ENCODE results near the gene CAMSAP3. TPM values are rescaled to one million over a fixed set of nuclear protein-coding genes. Genes with fewer than 3 reads are reported as not detected.

The CAMSAP3 gene
- total RNA-seq, 3 donors from 2014 or later = 5.6 to 14.2 TPM; not detected in 1

DNA sequence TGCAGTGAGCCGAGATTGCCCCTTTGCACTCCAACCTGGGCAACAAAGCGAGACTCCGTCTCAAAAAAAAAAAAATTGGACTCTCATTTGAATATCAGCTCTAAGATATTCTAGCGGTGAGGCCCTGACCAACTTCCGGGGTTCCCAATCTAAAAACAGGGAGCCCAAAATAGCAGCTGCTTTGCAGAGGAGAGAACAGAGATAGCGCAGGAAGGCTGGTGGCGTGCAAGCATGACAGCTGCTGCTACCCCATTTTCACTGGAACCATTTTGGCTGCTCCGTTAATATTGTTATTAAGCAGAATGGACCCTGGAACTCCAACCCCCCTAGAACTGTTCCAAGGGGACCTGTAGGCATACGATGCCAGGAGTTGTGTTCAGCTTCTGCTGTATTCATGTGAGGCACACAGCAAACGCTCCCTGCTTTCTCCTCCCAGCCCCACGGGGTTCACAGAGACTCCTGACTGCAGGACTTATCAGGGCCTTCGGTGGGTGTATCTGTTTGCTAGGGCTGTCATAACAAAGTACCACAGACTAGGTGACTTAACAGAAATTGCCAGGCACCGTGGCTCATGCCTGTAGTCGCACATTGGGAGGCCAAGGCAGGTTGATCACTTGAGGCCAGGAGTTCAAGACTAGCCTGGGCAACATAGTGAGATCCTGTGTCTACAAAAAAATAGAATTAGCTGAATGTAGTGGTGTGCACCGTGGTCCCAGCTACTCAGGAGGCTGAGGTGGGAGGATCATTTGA, 52.8 kb downstream of the CAMSAP3 start:
- DNase-seq (ENCODE audit: low spot score in 2 of 2) = no peak
- TF ChIP-seq POLR2AphosphoS5 (IDR thresholded peaks at IDR 0.05) = no peak
- no peak for TF ChIP-seq POLR2A (IDR thresholded peaks at IDR 0.05)
- TF ChIP-seq, protein P1, sequence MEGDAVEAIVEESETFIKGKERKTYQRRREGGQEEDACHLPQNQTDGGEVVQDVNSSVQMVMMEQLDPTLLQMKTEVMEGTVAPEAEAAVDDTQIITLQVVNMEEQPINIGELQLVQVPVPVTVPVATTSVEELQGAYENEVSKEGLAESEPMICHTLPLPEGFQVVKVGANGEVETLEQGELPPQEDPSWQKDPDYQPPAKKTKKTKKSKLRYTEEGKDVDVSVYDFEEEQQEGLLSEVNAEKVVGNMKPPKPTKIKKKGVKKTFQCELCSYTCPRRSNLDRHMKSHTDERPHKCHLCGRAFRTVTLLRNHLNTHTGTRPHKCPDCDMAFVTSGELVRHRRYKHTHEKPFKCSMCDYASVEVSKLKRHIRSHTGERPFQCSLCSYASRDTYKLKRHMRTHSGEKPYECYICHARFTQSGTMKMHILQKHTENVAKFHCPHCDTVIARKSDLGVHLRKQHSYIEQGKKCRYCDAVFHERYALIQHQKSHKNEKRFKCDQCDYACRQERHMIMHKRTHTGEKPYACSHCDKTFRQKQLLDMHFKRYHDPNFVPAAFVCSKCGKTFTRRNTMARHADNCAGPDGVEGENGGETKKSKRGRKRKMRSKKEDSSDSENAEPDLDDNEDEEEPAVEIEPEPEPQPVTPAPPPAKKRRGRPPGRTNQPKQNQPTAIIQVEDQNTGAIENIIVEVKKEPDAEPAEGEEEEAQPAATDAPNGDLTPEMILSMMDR (IDR thresholded peaks at IDR 0.05) = no peak
- Histone ChIP-seq H3K36me3 (no peaks in the 10 kb centered on the region), H3K27me3 (no peaks in the 10 kb centered on the region), H3K4me1 (no peaks in the 10 kb centered on the region), H3K27ac (peak overlapping the region; percentile 56 to 68), H3K9me3 (no peaks in the 10 kb centered on the region), H3K4me3 (no peak overlapping the region)
- intact Hi-C loops (cut with DNase I; ENCODE audit: low total_unique reads) = no loop called here

DNA sequence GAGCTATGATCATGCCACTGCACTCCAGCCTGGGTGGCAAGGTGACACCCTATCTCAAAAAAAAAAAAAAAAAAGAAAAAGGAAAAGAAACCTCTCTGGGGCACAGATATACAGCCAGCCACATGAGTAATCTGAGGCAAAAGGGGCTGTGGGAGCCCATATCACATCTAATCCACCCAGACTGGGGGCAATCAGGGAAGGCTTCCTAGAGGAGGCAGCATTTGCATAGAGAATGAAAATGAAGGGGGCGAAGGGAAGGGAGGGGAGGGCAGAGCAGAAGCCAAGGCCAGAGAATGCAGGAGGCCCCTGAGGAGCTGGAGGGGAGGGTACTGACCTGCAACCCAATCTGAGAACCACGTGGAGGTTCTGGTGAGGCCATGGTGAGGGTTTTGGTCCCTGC, 54.5 kb downstream of the CAMSAP3 start:
- no peaks in the 10 kb centered on the region for H3K36me3 ChIP-seq
- H3K27ac ChIP-seq = peak overlapping the region in 1 of 2 donors; percentile 68
- H3K27me3 ChIP-seq = no peaks in the 10 kb centered on the region
- no peak for TF ChIP-seq POLR2AphosphoS5 (IDR thresholded peaks at IDR 0.05)
- TF ChIP-seq, protein P1 (IDR thresholded peaks at IDR 0.05) = no peak
- TF ChIP-seq POLR2A (IDR thresholded peaks at IDR 0.05) = no peak
- no peak for DNase-seq (ENCODE audit: low spot score in 2 of 2)
- H3K4me3 ChIP-seq = no peak overlapping the region
- no peaks in the 10 kb centered on the region for H3K9me3 ChIP-seq
- intact Hi-C loops (cut with DNase I; ENCODE audit: low total_unique reads) = no loop called here
- H3K4me1 ChIP-seq = no peaks in the 10 kb centered on the region

DNA sequence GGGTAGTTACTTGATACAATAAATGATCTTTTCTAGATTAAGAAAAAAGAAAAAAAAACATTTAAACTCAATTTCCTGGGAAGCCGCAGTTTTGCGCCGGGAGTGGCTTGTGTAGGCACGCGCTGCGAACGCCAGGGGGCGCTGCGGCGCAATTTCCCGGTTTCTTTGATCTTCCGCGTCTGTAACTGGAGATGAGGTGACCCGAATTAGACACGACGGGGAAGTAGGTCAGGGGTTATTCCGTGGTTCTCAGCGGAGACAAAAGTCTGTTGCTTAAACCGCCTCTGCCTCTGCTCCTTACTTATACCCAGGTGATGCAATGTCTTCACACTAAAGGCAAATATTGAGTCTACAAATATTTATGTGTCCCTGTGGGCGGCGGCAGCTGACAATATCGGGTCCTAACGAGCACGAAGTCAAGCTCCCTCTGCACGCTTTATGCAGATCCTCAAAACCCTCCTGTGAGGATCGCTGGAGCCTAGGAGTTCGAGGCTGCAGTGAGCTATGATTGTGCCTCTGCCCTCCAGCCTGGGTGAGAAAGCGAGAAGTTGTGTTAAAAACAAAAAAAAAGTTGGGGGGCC, 56.5 kb downstream of the CAMSAP3 start:
- TF ChIP-seq POLR2AphosphoS5 (IDR thresholded peaks at IDR 0.05) (peak; percentile 49 to 59 (median 53)), POLR2A (IDR thresholded peaks at IDR 0.05) (no peak)
- TF ChIP-seq, protein P1 (IDR thresholded peaks at IDR 0.05) = peak; percentile 96 to 98 (median 98)
- Histone ChIP-seq H3K27me3 (no peaks in the 10 kb centered on the region), H3K27ac (peak overlapping the region in 1 of 2 donors; percentile 49), H3K36me3 (no peaks in the 10 kb centered on the region), H3K4me3 (peak overlapping the region in 2 of 3 donors; percentile 17 to 45), H3K4me1 (no peaks in the 10 kb centered on the region), H3K9me3 (no peaks in the 10 kb centered on the region)
- peak; percentile 85 to 92 for DNase-seq (ENCODE audit: low spot score in 2 of 2)
- intact Hi-C loops (cut with DNase I; ENCODE audit: low total_unique reads) = no loop called here

DNA sequence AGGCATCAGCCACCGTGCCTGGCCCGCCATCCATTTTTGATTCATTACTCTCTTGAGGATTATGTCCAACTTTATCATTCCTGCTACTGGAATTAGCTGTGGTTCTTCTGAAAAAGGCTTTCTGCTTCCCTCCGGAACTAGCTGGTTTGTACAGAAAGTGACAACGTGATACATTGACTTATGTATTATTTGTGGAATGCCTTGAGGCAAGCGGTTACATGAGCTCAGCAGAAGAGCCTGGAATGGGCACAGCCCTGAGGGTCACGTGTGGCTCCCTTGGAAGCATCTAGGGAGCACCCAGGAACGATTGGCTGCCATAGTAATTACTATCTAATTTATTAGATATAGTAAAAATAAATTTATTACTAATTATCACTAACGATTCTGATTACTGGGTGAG, 58.7 kb downstream of the CAMSAP3 start:
- H3K27me3 ChIP-seq = no peaks in the 10 kb centered on the region
- TF ChIP-seq POLR2AphosphoS5 (IDR thresholded peaks at IDR 0.05) = no peak
- TF ChIP-seq POLR2A (IDR thresholded peaks at IDR 0.05) = no peak
- TF ChIP-seq, protein P1 (IDR thresholded peaks at IDR 0.05) = no peak
- no peak overlapping the region for H3K4me3 ChIP-seq
- H3K4me1 ChIP-seq = no peaks in the 10 kb centered on the region
- no peak for DNase-seq (ENCODE audit: low spot score in 2 of 2)
- no peaks in the 10 kb centered on the region for H3K9me3 ChIP-seq
- no peaks in the 10 kb centered on the region for H3K36me3 ChIP-seq
- intact Hi-C loops (cut with DNase I; ENCODE audit: low total_unique reads) = no loop called here
- H3K27ac ChIP-seq = peak overlapping the region; percentile 36 to 61

DNA sequence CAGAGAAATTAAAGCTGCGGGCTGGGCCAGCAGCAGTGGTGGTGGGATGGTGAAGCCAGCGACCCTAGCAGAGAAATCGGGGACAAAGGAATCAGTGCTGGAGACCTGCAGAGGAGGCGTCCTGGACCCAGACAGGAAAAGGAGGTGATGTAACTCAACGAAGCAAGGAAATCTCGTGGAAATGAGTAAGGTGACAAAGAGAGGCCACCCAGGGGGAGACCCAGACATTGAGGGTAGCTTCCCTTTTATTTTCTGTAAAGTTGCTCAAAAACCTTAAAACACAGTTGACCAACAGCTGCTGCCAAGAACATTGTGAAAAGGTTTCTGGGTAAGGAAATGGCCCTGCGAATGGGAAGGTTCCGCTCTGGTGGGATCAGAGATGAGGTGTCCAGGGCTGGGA, 59.9 kb downstream of the CAMSAP3 start:
- no peaks in the 10 kb centered on the region for H3K4me1 ChIP-seq
- H3K4me3 ChIP-seq = no peak overlapping the region
- no peaks in the 10 kb centered on the region for H3K9me3 ChIP-seq
- TF ChIP-seq POLR2AphosphoS5 (IDR thresholded peaks at IDR 0.05) (no peak), POLR2A (IDR thresholded peaks at IDR 0.05) (no peak)
- TF ChIP-seq, protein P1 (IDR thresholded peaks at IDR 0.05) = no peak
- H3K27ac ChIP-seq = no peak overlapping the region
- H3K27me3 ChIP-seq = no peaks in the 10 kb centered on the region
- DNase-seq (ENCODE audit: low spot score in 2 of 2) = no peak
- intact Hi-C loops (cut with DNase I; ENCODE audit: low total_unique reads) = no loop called here
- H3K36me3 ChIP-seq = no peaks in the 10 kb centered on the region
